Erythroblast (primary cell): ENCODE results near the gene TRPC4.

ENCODE experiments used
- GATA1 ChIP-seq: IDR thresholded peaks from 2 replicates; pipeline ENCODE4 v1.6.1; 2011; ENCODE audit warnings: low read depth, mild to moderate bottlenecking, control low read depth, low read length, moderate library complexity
- POLR2A ChIP-seq: IDR thresholded peaks from 2 replicates; pipeline ENCODE4 v1.6.1; 2011; ENCODE audit warnings: mild to moderate bottlenecking, low read length

DNA sequence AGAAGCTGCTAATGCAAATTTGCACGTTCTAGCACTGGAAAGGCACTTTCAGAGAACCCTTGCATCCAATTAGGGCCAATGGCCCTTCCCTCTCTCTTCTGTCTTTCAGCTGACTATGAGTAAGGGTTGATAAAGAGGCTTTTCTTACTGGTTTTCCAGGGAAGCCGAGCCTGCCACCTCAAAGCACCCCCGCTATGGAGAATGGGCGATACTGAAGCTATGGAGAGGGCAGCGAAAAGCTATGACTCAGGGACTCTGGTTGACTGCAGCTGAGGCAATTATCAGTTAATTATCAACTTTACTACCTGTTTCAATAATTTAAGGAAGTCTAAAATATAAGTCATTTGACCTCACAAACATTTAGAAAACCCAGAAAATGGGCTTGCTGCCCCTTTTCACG, 115.8 kb downstream of the TRPC4 start:
- TF ChIP-seq POLR2A (no peak), GATA1 (no peak)
